ACC112 (cell line): ENCODE data around the gene KCNT2.

Experiments used
- H2AFZ ChIP-seq: fragments of 200-600 bp; sonication (generic); one replicate; pipeline ENCODE4 v1.6.0; 2017; ENCODE audit warnings: antibody characterized with exemption, low read length; ENCODE audit not compliant: unreplicated experiment
- H3K27ac ChIP-seq: fragments of 200-600 bp; sonication (generic); 2 replicates; pipeline ENCODE4 v1.5.1; 2014; ENCODE audit warnings: low read depth, mild to moderate bottlenecking, antibody characterized with exemption, low read length, moderate library complexity
- H3K27me3 ChIP-seq: fragments of 200-600 bp; sonication (generic); 2 replicates; pipeline ENCODE4 v1.6.1; 2014; ENCODE audit warnings: mild to moderate bottlenecking, antibody characterized with exemption, low read length, moderate library complexity, mixed read lengths; ENCODE audit not compliant: insufficient read depth
- H3K36me3 ChIP-seq: fragments of 200-600 bp; sonication (generic); 2 replicates; pipeline ENCODE4 v1.6.1; 2016; ENCODE audit warnings: mild to moderate bottlenecking, antibody characterized with exemption, low read length, moderate library complexity, mixed read lengths; ENCODE audit not compliant: insufficient read depth
- H3K4me1 ChIP-seq: fragments of 200-600 bp; sonication (generic); one replicate; pipeline ENCODE4 v1.6.1; 2016; ENCODE audit warnings: low read length, mixed read lengths; ENCODE audit not compliant: insufficient read depth, unreplicated experiment, control insufficient read depth
- H3K4me3 ChIP-seq: fragments of 200-600 bp; sonication (generic); 2 replicates; pipeline ENCODE4 v1.5.1; 2014; ENCODE audit warnings: mild to moderate bottlenecking, low read depth, low read length
- H3K79me2 ChIP-seq: fragments of 200-600 bp; sonication (generic); one replicate; pipeline ENCODE4 v1.6.0; 2016; ENCODE audit warnings: low read length; ENCODE audit not compliant: control insufficient read depth, unreplicated experiment, insufficient read depth

Gene KCNT2

DNA sequence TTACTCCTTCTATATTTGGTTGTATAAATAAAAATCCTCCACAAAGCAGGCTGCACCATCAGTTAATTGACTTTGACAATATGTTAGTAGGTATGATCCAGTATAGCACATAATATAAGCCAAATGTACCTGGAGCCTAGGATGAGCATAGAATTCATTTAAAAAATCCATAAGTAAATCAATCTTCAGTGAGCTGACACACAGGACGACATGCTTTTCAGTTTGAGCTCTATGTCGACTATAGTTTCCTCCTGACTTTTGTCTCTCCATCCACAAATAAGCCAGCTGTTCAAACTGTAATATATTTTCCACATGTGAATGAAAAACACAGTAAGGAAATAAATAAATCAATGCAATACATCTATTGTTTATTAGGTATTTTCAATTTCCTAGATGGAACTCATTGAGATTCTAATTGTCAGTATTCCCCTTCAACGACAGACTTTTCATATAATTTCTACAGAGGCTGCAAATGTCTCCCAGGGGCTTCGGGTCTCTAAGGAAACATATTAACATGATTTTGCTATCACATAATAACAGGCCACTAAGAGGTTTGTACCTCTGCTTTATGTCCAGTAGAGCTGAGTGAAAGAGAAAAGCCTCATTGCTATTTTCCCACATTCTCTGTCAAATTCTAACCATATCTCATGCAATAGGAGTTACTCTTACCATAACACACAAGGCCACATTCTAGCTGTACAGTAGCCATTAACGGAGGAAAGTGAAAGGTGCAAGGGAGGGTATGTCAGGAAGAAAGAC, 180.1 kb downstream of the KCNT2 start:
- no peaks in the 10 kb centered on the region for H3K36me3 ChIP-seq
- no peaks in the 10 kb centered on the region for H3K79me2 ChIP-seq
- H3K4me1 ChIP-seq = peaks cover 5% of the 10 kb centered on the region
- no peak overlapping the region for H2AFZ ChIP-seq
- H3K27ac ChIP-seq = no peak overlapping the region
- H3K27me3 ChIP-seq = no peaks in the 10 kb centered on the region
- H3K4me3 ChIP-seq = no peak overlapping the region

DNA sequence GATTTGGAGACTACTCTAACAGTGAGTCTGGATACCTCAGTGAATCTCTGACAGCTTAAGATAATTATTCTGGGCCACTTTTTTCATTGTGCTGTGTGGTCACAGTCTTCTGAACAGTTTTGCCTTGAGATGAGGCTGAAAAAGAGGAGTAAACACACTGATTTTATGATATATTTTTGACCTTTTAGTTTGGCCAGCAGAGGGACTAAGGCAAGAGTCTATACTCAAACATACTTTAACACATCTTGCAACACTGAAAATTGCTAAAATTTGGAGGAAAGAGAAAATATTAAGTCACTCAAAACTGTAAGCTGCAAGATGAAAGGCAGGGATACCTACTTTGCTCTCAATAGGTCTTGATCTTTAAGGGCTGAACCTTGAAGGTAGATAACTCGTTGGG, 182.7 kb downstream of the KCNT2 start:
- H3K36me3 ChIP-seq = no peaks in the 10 kb centered on the region
- no peak overlapping the region for H2AFZ ChIP-seq
- no peak overlapping the region for H3K4me3 ChIP-seq
- H3K27me3 ChIP-seq = no peaks in the 10 kb centered on the region
- H3K4me1 ChIP-seq = peaks cover 5% of the 10 kb centered on the region
- H3K27ac ChIP-seq = no peak overlapping the region
- H3K79me2 ChIP-seq = no peaks in the 10 kb centered on the region

DNA sequence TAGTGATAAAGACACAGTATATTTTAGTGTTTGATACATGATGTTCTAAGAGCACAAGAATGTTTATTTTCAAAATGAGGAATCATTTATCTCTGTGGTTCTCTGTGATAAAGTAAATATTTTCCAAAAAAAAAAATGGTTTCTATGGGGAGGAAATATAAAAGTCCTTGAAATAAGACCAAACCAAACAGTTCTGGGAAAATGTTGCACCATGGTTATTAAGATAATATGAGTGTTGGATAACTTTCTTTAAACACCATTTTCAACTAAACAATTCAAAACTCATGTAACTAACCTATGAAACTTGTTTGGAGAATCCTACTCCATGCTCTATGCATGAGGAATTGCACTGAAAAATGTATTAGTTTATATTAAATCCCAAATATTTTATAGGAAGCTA, 184.6 kb downstream of the KCNT2 start:
- H2AFZ ChIP-seq = no peak overlapping the region
- no peak overlapping the region for H3K27ac ChIP-seq
- H3K4me1 ChIP-seq = peaks cover 5% of the 10 kb centered on the region
- H3K4me3 ChIP-seq = no peak overlapping the region
- no peaks in the 10 kb centered on the region for H3K79me2 ChIP-seq
- no peaks in the 10 kb centered on the region for H3K27me3 ChIP-seq
- H3K36me3 ChIP-seq = no peaks in the 10 kb centered on the region

GRCh38 chr1:196418772-196419171, 189.5 kb downstream of the KCNT2 start:
- Histone ChIP-seq H3K27me3 (no peaks in the 10 kb centered on the region), H3K27ac (no peak overlapping the region), H3K36me3 (no peaks in the 10 kb centered on the region), H2AFZ (no peak overlapping the region), H3K79me2 (no peaks in the 10 kb centered on the region), H3K4me3 (no peak overlapping the region), H3K4me1 (peaks cover 4% of the 10 kb centered on the region)

- no peaks in the 10 kb centered on the region for H3K27me3 ChIP-seq
- H3K36me3 ChIP-seq = no peaks in the 10 kb centered on the region
These were observed 192.3 kb downstream of the KCNT2 start for GRCh38 chr1:196415978-196416377.

GRCh38 chr1:196412326-196412725, 195.9 kb downstream of the KCNT2 start:
- H3K27me3 ChIP-seq = no peaks in the 10 kb centered on the region
- no peak overlapping the region for H2AFZ ChIP-seq
- no peaks in the 10 kb centered on the region for H3K36me3 ChIP-seq
- H3K27ac ChIP-seq = no peak overlapping the region
- H3K4me3 ChIP-seq = no peak overlapping the region
- no peaks in the 10 kb centered on the region for H3K79me2 ChIP-seq
- peaks cover 17% of the 10 kb centered on the region for H3K4me1 ChIP-seq

More at GRCh38 chr1:196415978-196416377, 192.3 kb downstream of the KCNT2 start:
- Histone ChIP-seq H3K27ac (no peak overlapping the region), H2AFZ (no peak overlapping the region), H3K4me1 (no peaks in the 10 kb centered on the region), H3K4me3 (no peak overlapping the region), H3K79me2 (no peaks in the 10 kb centered on the region)

DNA sequence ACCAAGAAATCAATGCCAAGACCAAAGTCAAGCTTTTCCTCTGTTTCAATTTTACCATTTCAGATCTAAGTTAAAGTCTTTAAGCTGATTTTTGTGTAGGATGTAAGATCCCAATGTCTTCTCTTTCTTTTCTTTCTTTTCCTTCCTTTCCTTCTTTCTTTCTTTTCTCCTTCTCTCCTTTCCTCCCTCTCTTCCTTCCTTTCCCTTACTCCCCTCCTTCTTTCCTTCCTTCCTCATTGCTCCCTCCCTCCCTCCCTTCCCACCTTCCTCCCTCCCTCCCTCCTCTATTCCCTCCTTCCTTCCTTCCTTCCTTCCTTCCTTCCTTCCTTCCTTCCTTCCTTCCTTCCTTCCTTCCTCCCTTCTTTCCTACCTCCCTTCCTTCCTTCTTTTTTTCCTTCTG, 197.5 kb downstream of the KCNT2 start:
- Histone ChIP-seq H3K27me3 (no peaks in the 10 kb centered on the region), H3K36me3 (no peaks in the 10 kb centered on the region), H3K79me2 (no peaks in the 10 kb centered on the region), H3K27ac (no peak overlapping the region), H2AFZ (no peak overlapping the region), H3K4me3 (no peak overlapping the region), H3K4me1 (peaks cover 24% of the 10 kb centered on the region)

DNA sequence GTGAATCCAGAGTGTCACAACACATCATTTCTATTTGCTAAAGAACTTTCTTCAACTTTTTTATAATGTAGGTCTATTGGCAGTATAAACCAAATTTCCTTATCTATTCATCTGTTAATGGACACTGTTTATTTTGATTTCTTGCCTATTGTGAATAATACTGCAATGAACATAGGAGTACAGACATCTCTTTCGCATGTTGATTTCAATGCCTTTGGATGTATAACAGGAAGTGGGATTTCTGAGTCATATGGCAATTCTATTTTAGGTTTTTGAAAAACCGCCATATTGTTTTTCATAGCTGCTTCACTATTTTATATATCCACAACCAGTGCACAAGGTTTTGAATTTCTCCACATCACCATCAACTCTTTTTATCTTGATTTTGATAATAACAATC, 198.7 kb downstream of the KCNT2 start:
- Histone ChIP-seq H3K4me1 (peaks cover 26% of the 10 kb centered on the region), H3K27ac (0 out of 2 replicates have a peak overlapping the region, but pooled peaks have one; percentile 7), H3K27me3 (no peaks in the 10 kb centered on the region), H3K4me3 (no peak overlapping the region), H2AFZ (no peak overlapping the region), H3K79me2 (no peaks in the 10 kb centered on the region), H3K36me3 (no peaks in the 10 kb centered on the region)

GRCh38 chr1:196407358-196408051, 200.7 kb downstream of the KCNT2 start:
- peak overlapping the region; percentile 78 for H3K27ac ChIP-seq

GRCh38 chr1:196405839-196406238, 202.4 kb downstream of the KCNT2 start:
- H3K4me1 ChIP-seq = peaks cover 56% of the 10 kb centered on the region
- no peak overlapping the region for H2AFZ ChIP-seq
- no peaks in the 10 kb centered on the region for H3K36me3 ChIP-seq
- no peaks in the 10 kb centered on the region for H3K27me3 ChIP-seq
- no peak overlapping the region for H3K4me3 ChIP-seq
- H3K27ac ChIP-seq = no peak overlapping the region
- H3K79me2 ChIP-seq = no peaks in the 10 kb centered on the region

More at GRCh38 chr1:196407358-196408051, 200.7 kb downstream of the KCNT2 start:
- Histone ChIP-seq H3K36me3 (no peaks in the 10 kb centered on the region), H3K79me2 (no peaks in the 10 kb centered on the region), H2AFZ (peak overlapping the region; percentile 87), H3K4me3 (0 out of 2 replicates have a peak overlapping the region, but pooled peaks have one; percentile 15), H3K27me3 (no peaks in the 10 kb centered on the region), H3K4me1 (peaks cover 42% of the 10 kb centered on the region)
